Osteoblast (primary cell): ENCODE data around the gene ZDHHC13. TPM values are rescaled to one million over a fixed set of nuclear protein-coding genes. Genes with fewer than 3 reads are reported as not detected.

Experiments used
- DNase-seq: peaks from one replicate; pipeline ENCODE4 v3.0.0; 2011; ENCODE audit warnings: low spot score, mixed read lengths; ENCODE audit not compliant: insufficient read length; ENCODE audit errors: missing footprints
- H2AFZ ChIP-seq: 2 replicates; pipeline ENCODE4 v1.6.0; 2011; ENCODE audit warnings: mild to moderate bottlenecking, low read length
- H3K27ac ChIP-seq: 2 replicates; pipeline ENCODE4 v1.5.1; 2011; ENCODE audit warnings: mild to moderate bottlenecking, low read depth, low read length, moderate library complexity
- H3K27me3 ChIP-seq: 2 replicates; pipeline ENCODE4 v1.6.0; 2012; ENCODE audit warnings: mild to moderate bottlenecking, control low read depth, inconsistent platforms, low read length, moderate library complexity; ENCODE audit not compliant: insufficient read depth
- H3K36me3 ChIP-seq: 2 replicates; pipeline ENCODE4 v1.5.1; 2011; ENCODE audit warnings: mild to moderate bottlenecking, low read length, control low read depth, moderate library complexity; ENCODE audit not compliant: insufficient read depth
- H3K4me1 ChIP-seq: 2 replicates; pipeline ENCODE4 v1.5.1; 2011; ENCODE audit warnings: mild to moderate bottlenecking, low read length, control low read depth, moderate library complexity; ENCODE audit not compliant: insufficient read depth
- H3K4me2 ChIP-seq: 2 replicates; pipeline ENCODE4 v1.6.0; 2011; ENCODE audit warnings: mild to moderate bottlenecking, low read length; ENCODE audit not compliant: insufficient read depth
- H3K4me3 ChIP-seq: fragments of 200-600 bp; sonication (generic); 3 replicates; pipeline ENCODE4 v1.5.1; 2012; ENCODE audit warnings: mild to moderate bottlenecking, low read length, inconsistent platforms; ENCODE audit not compliant: insufficient read depth
- H3K79me2 ChIP-seq: 2 replicates; pipeline ENCODE4 v1.6.0; 2012; ENCODE audit warnings: mild to moderate bottlenecking, low read length, control low read depth, inconsistent platforms; ENCODE audit not compliant: insufficient read depth
- H3K9me3 ChIP-seq: 2 replicates; pipeline ENCODE4 v1.5.1; 2011; ENCODE audit warnings: low read depth, low read length, control low read depth
- H4K20me1 ChIP-seq: 2 replicates; pipeline ENCODE4 v1.6.0; 2012; ENCODE audit warnings: mild to moderate bottlenecking, low read length, control low read depth; ENCODE audit not compliant: insufficient read depth
- CTCF ChIP-seq: IDR thresholded peaks from 2 replicates; pipeline ENCODE4 v1.5.1; 2011; ENCODE audit warnings: mild to moderate bottlenecking, low read depth, low read length, moderate library complexity; ENCODE audit errors: extremely low read depth
- total RNA-seq: library from RNA; depleted of rRNA; stranded (reverse); fragments of >200 nt; gene quantifications from 2 replicates; pipeline ENCODE4 v1.2.3, GENCODE V29; 2012

The ZDHHC13 gene
- total RNA-seq, 1 donor: 16.6 TPM

- TF ChIP-seq CTCF: no peak
- H3K4me3 ChIP-seq: no peak overlapping the region
- H3K9me3 ChIP-seq: no peaks in the 10 kb centered on the region
- DNase-seq: no peak
- H3K27ac ChIP-seq: no peak overlapping the region
- no peaks in the 10 kb centered on the region for H3K27me3 ChIP-seq
- peaks cover 3% of the 10 kb centered on the region for H3K36me3 ChIP-seq
- no peak overlapping the region for H3K4me2 ChIP-seq
- H3K4me1 ChIP-seq: peaks cover 2% of the 10 kb centered on the region
- no peaks in the 10 kb centered on the region for H4K20me1 ChIP-seq
- no peaks in the 10 kb centered on the region for H3K79me2 ChIP-seq
- H2AFZ ChIP-seq: no peak overlapping the region
These were observed 39.9 kb downstream of the ZDHHC13 start for GRCh38 chr11:19156892-19157291.

- no peak overlapping the region for H3K27ac ChIP-seq
- no peaks in the 10 kb centered on the region for H3K79me2 ChIP-seq
- H4K20me1 ChIP-seq: no peaks in the 10 kb centered on the region
- no peak overlapping the region for H2AFZ ChIP-seq
- no peaks in the 10 kb centered on the region for H3K4me1 ChIP-seq
- H3K4me2 ChIP-seq: no peak overlapping the region
- peaks cover 6% of the 10 kb centered on the region for H3K36me3 ChIP-seq
- no peaks in the 10 kb centered on the region for H3K27me3 ChIP-seq
- no peak for DNase-seq
- no peak for TF ChIP-seq CTCF
- H3K4me3 ChIP-seq: no peak overlapping the region
- no peaks in the 10 kb centered on the region for H3K9me3 ChIP-seq
These were observed 43.9 kb downstream of the ZDHHC13 start for GRCh38 chr11:19160847-19161246.

- no peaks in the 10 kb centered on the region for H3K9me3 ChIP-seq
- H3K4me1 ChIP-seq: no peaks in the 10 kb centered on the region
- H3K27me3 ChIP-seq: no peaks in the 10 kb centered on the region
- H3K79me2 ChIP-seq: no peaks in the 10 kb centered on the region
- no peak for DNase-seq
- no peak overlapping the region for H3K4me3 ChIP-seq
- peaks cover 6% of the 10 kb centered on the region for H3K36me3 ChIP-seq
- H3K27ac ChIP-seq: no peak overlapping the region
- H2AFZ ChIP-seq: no peak overlapping the region
- no peak overlapping the region for H3K4me2 ChIP-seq
- TF ChIP-seq CTCF: no peak
- no peaks in the 10 kb centered on the region for H4K20me1 ChIP-seq
These were observed 44.7 kb downstream of the ZDHHC13 start for GRCh38 chr11:19161651-19162050.

- Histone ChIP-seq H3K9me3 (no peaks in the 10 kb centered on the region), H3K27ac (no peak overlapping the region), H3K79me2 (no peaks in the 10 kb centered on the region), H2AFZ (no peak overlapping the region), H3K4me1 (no peaks in the 10 kb centered on the region), H3K4me3 (no peak overlapping the region), H3K36me3 (peaks cover 13% of the 10 kb centered on the region), H3K27me3 (no peaks in the 10 kb centered on the region), H3K4me2 (no peak overlapping the region), H4K20me1 (no peaks in the 10 kb centered on the region)
- no peak for TF ChIP-seq CTCF
- DNase-seq: no peak
These were observed 46.1 kb downstream of the ZDHHC13 start for GRCh38 chr11:19162951-19163505.
